NT2/D1 (cell line): ENCODE results near the gene EDDM13.

Experiments
- SUZ12 ChIP-seq: IDR thresholded peaks from 2 replicates; pipeline ENCODE4 v1.6.1; 2011; ENCODE audit not compliant: insufficient read length, insufficient read depth; ENCODE audit errors: extremely low read depth
- YY1 ChIP-seq: IDR thresholded peaks from 2 replicates; pipeline ENCODE4 v1.6.1; 2011; ENCODE audit not compliant: insufficient read length, insufficient read depth
- ZNF274 ChIP-seq: IDR thresholded peaks from 2 replicates; pipeline ENCODE4 v1.6.1; 2011; ENCODE audit warnings: mild to moderate bottlenecking, low read depth, low read length

- no peak for TF ChIP-seq YY1
- no peak for TF ChIP-seq SUZ12
- TF ChIP-seq ZNF274, result no peak
Measured at GRCh38 chr19:56301155-56301554, 28.6 kb downstream of the EDDM13 start.
